GM12892 (cell line): ENCODE data around the gene RAB11FIP5.

Source experiments
- DNase-seq: peaks from one replicate; pipeline ENCODE4 v3.0.0; 2011; ENCODE audit not compliant: insufficient read length
- FAIRE-seq: peaks from 2 replicates; lab custom pipeline; 2011; peaks lifted over from hg19 to GRCh38; lab: Jason Lieb, UNC
- POLR2A ChIP-seq: IDR thresholded peaks from 2 replicates; pipeline ENCODE4 v1.6.1; 2011; ENCODE audit warnings: low read depth, low read length, control low read depth
- POLR2AphosphoS5 ChIP-seq: IDR thresholded peaks from 2 replicates; pipeline ENCODE4 v1.6.1; 2011; ENCODE audit warnings: low read depth, low read length, control low read depth
- TAF1 ChIP-seq: IDR thresholded peaks from 2 replicates; pipeline ENCODE4 v1.6.1; 2011; ENCODE audit warnings: low read depth, mild to moderate bottlenecking, control low read depth, low read length, borderline replicate concordance

The RAB11FIP5 gene

GRCh38 chr2:73032702-73033097 is 80.0 kb downstream of the RAB11FIP5 start:
- DNase-seq (no peak), FAIRE-seq (no peak)
- TF ChIP-seq TAF1 (no peak), POLR2AphosphoS5 (no peak), POLR2A (no peak)

DNA sequence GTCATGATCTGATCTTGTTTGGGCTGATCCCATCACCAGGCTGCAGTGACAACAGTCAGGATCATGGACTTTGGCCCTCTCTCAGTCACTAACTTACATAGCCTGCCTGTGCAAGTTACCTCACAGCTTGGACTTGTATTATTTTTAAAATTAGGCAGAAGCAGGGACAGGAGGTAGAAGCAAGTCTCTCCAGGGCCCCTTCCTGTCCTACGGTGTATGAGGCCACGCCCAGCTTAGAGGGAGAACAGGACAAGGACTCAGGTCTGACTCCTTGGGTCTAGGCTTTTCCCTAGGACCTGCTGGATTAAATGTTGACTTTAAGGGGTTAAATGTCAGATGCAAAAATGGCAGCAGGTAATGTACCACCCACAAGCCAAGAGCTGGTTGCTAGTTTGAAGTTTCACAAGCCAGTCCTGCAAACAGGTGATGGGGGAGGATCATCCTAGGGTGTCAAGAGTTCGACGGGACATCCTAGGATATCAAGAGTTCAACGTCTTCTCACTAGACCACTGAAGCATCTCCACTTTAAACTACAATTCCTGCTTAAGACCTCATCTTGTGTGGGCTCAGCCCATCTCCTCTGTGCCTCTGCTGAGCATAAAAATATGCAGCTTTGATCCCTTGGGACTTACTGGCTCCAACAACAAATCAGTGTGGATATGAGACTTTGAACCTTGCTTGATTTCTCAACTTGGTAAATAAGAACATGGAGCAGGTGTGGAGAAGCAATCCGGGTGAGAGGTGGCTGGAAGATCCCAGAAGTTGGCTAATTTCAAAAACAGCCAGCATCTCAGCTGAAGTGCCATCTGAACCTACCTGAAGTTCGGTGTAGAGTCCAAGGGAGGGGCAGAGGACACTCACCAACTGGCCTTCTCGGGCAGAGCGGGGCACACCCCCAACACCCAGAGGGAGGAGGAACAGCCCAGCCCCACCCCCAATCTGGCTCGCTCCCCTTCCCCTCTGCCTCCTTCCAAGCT is 80.7 kb downstream of the RAB11FIP5 start:
- FAIRE-seq (no peak), DNase-seq (no peak)
- TF ChIP-seq TAF1 (no peak), POLR2AphosphoS5 (no peak), POLR2A (no peak)

DNA sequence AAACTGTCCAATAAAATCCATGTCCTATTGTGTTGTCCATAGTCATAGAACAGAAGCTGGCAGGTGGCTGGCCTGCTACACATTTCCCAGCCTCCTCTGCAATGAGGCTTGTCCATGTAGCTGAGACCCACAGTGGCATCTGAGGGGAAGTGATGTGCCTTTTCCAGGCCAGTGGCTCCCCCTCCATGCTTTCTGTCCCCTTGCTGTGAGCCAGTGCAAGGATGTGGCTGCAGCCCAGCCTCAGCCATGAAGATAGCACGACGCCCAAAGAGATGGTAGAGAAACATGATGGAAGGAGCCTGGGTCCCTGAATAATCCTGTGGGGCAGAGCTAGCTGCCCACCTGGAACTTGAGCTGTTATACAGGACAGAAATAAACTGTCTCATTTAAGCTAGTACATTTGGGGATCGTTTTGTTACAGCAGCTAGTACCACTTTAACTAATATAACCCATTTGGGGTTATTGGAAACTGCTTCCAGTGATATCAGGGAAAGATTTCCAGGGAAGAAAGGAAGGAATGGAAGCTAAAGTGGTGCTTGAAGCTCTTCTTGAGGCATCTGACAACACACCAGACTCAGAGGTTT is 81.6 kb downstream of the RAB11FIP5 start:
- TF ChIP-seq TAF1 (no peak), POLR2AphosphoS5 (no peak), POLR2A (no peak)
- DNase-seq (no peak), FAIRE-seq (no peak)

DNA sequence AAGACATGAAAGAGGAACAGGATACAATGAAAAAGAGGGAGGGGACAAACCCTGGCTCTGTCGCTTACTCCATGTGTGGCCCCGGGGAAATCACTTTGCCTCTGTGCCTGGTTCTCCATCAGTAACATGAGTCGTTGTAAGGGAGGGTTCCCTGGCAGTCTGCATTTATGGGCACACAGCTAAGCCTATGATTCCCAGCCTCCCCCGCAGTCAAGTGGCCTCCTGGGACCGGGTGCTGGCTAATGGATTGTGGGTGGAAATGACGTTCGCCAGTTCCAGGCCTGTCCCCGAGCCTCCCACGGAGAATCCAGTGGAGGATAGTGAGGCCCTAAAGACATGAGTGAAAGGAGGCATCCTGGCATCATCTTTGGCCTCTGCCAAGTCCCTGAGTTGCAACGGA is 83.9 kb downstream of the RAB11FIP5 start:
- TF ChIP-seq POLR2AphosphoS5 (no peak), TAF1 (no peak), POLR2A (no peak)
- DNase-seq (no peak), FAIRE-seq (no peak)

DNA sequence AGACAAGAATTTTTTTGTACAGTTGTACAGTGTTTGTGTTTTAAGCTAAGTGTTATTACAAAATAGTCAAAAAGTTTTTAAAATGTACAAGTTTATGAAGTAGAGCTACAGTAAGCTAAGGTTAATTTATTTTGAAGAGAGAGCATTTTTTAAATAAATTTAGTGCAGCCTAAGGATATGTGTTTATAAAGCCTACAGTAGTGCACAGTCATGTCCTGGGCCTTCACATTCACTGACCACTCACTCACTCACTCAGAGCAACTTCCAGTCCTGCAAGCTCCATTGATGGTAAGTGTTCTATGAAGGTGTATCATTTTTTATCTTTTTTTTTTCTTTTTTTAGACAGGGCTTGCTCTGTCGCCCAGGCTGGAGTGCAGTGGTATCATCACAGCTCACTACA is 85.4 kb downstream of the RAB11FIP5 start:
- DNase-seq (no peak), FAIRE-seq (no peak)
- TF ChIP-seq POLR2AphosphoS5 (no peak), TAF1 (no peak), POLR2A (no peak)

DNA sequence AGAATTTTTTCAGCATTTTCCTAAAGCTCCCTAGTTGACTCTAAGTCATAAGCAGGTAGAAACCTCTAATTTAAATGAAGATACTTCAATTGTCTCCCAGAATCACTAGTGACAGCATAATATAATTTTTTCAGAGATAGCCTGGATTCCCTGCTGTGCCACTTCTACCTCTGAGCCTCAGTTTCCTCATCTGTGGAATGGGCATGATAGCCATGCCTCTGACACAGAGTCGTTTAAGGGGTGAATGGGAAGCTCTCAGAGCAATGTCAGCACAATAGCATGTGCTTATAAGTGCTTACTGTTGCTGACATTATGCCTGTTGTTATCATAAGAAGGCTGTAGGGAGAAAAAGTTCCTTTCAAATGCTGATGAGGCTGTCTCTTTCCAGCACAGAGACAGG is 89.3 kb downstream of the RAB11FIP5 start:
- FAIRE-seq (no peak), DNase-seq (no peak)
- no peak for TF ChIP-seq POLR2AphosphoS5
- TF ChIP-seq TAF1, result no peak
- no peak for TF ChIP-seq POLR2A
